Duodenal mucosa (tissue), 2 donors: ENCODE measurements around the gene DNAH1.

Experiments used
- H3K27ac ChIP-seq: one replicate; pipeline ENCODE4 v1.7.0; 2013; ENCODE audit warnings: low read depth, low read length
- H3K27me3 ChIP-seq, 2 donors: one replicate each; pipeline ENCODE4 v1.7.0; 2013; ENCODE audit warnings: low read length in 2 of 2, control low read depth in 1 of 2; ENCODE audit not compliant: insufficient read depth in 2 of 2, control insufficient read depth in 1 of 2
- H3K36me3 ChIP-seq, 2 donors: one replicate each; pipeline ENCODE4 v1.7.0; 2013; ENCODE audit warnings: low read length in 2 of 2, control low read depth in 1 of 2; ENCODE audit not compliant: insufficient read depth in 2 of 2, control insufficient read depth in 1 of 2
- H3K4me1 ChIP-seq, 2 donors: one replicate each; pipeline ENCODE4 v1.7.0; 2013; ENCODE audit warnings: low read length in 2 of 2, control low read depth in 1 of 2; ENCODE audit not compliant: insufficient read depth in 2 of 2, control insufficient read depth in 1 of 2
- H3K4me3 ChIP-seq, 2 donors: one replicate each; pipeline ENCODE4 v1.7.0; 2013; ENCODE audit warnings: low read length in 2 of 2, low read depth in 1 of 2
- H3K9ac ChIP-seq, 2 donors: one replicate each; pipeline ENCODE4 v1.7.0; 2013; ENCODE audit warnings: low read length in 2 of 2, low read depth in 1 of 2
- H3K9me3 ChIP-seq, 2 donors: one replicate each; pipeline ENCODE4 v1.7.0; 2013; ENCODE audit warnings: low read length in 2 of 2, control low read depth in 1 of 2; ENCODE audit not compliant: control insufficient read depth in 1 of 2

DNAH1 gene

GRCh38 chr3:52310861-52311575 lies 5.1 kb upstream of the DNAH1 start:
- Histone ChIP-seq H3K4me3 (no peak overlapping the region), H3K9me3 (no peaks in the 10 kb centered on the region), H3K36me3 (peaks cover 0 to 6% of the 10 kb centered on the region in 2 donors), H3K4me1 (peaks cover 39 to 46% of the 10 kb centered on the region in 2 donors), H3K9ac (no peak overlapping the region), H3K27ac (no peak overlapping the region), H3K27me3 (no peaks in the 10 kb centered on the region)

GRCh38 chr3:52311576-52312119 lies 4.5 kb upstream of the DNAH1 start:
- Histone ChIP-seq H3K4me3 (no peak overlapping the region), H3K36me3 (peaks cover 0 to 6% of the 10 kb centered on the region in 2 donors), H3K9me3 (no peaks in the 10 kb centered on the region), H3K27ac (no peak overlapping the region), H3K4me1 (peaks cover 33 to 41% of the 10 kb centered on the region in 2 donors), H3K9ac (no peak overlapping the region), H3K27me3 (no peaks in the 10 kb centered on the region)

GRCh38 chr3:52313188-52313773 lies 2.8 kb upstream of the DNAH1 start:
- Histone ChIP-seq H3K27ac (peak overlapping the region; percentile 46), H3K27me3 (no peaks in the 10 kb centered on the region), H3K9me3 (no peaks in the 10 kb centered on the region), H3K9ac (no peak overlapping the region), H3K36me3 (peaks cover 0 to 5% of the 10 kb centered on the region in 2 donors), H3K4me3 (no peak overlapping the region), H3K4me1 (peaks cover 23 to 33% of the 10 kb centered on the region in 2 donors)

- H3K4me1 ChIP-seq, result peaks cover 20 to 28% of the 10 kb centered on the region in 2 donors
- peak overlapping the region in 1 of 2 donors; percentile 12 for H3K9ac ChIP-seq
- H3K36me3 ChIP-seq, result peaks cover 0 to 4% of the 10 kb centered on the region in 2 donors
- no peaks in the 10 kb centered on the region for H3K9me3 ChIP-seq
- no peaks in the 10 kb centered on the region for H3K27me3 ChIP-seq
- H3K27ac ChIP-seq, result peak overlapping the region; percentile 46
- no peak overlapping the region for H3K4me3 ChIP-seq
Observed at GRCh38 chr3:52313774-52314188, 2.3 kb upstream of the DNAH1 start.

GRCh38 chr3:52314489-52314888 lies 1.6 kb upstream of the DNAH1 start:
- Histone ChIP-seq H3K27me3 (no peaks in the 10 kb centered on the region), H3K9ac (no peak overlapping the region), H3K9me3 (no peaks in the 10 kb centered on the region), H3K36me3 (peaks cover 0 to 4% of the 10 kb centered on the region in 2 donors), H3K4me1 (peaks cover 17 to 27% of the 10 kb centered on the region in 2 donors), H3K27ac (no peak overlapping the region), H3K4me3 (no peak overlapping the region)

GRCh38 chr3:52315006-52315405 lies 1.1 kb upstream of the DNAH1 start:
- Histone ChIP-seq H3K4me1 (peaks cover 17 to 27% of the 10 kb centered on the region in 2 donors), H3K36me3 (peaks cover 0 to under 1% of the 10 kb centered on the region in 2 donors), H3K9ac (no peak overlapping the region), H3K9me3 (no peaks in the 10 kb centered on the region), H3K27ac (no peak overlapping the region), H3K4me3 (no peak overlapping the region), H3K27me3 (no peaks in the 10 kb centered on the region)

- Histone ChIP-seq H3K9ac (peak overlapping the region in 1 of 2 donors; percentile 49), H3K9me3 (no peaks in the 10 kb centered on the region), H3K4me3 (peak overlapping the region; percentile 44 to 65), H3K27me3 (no peaks in the 10 kb centered on the region), H3K4me1 (peaks cover 17 to 24% of the 10 kb centered on the region in 2 donors), H3K27ac (no peak overlapping the region), H3K36me3 (no peaks in the 10 kb centered on the region)
Observed at GRCh38 chr3:52317208-52318000, 1.3 kb downstream of the DNAH1 start.

GRCh38 chr3:52318186-52318816 lies 2.2 kb downstream of the DNAH1 start:
- peaks cover 14 to 20% of the 10 kb centered on the region in 2 donors for H3K4me1 ChIP-seq
- H3K27ac ChIP-seq, result no peak overlapping the region
- no peak overlapping the region for H3K4me3 ChIP-seq
- no peaks in the 10 kb centered on the region for H3K27me3 ChIP-seq
- H3K36me3 ChIP-seq, result no peaks in the 10 kb centered on the region
- H3K9me3 ChIP-seq, result no peaks in the 10 kb centered on the region
- no peak overlapping the region for H3K9ac ChIP-seq

- no peak overlapping the region for H3K4me3 ChIP-seq
- no peaks in the 10 kb centered on the region for H3K9me3 ChIP-seq
- H3K9ac ChIP-seq, result no peak overlapping the region
- H3K4me1 ChIP-seq, result peaks cover 6 to 16% of the 10 kb centered on the region in 2 donors
- H3K27ac ChIP-seq, result no peak overlapping the region
- H3K27me3 ChIP-seq, result no peaks in the 10 kb centered on the region
- no peaks in the 10 kb centered on the region for H3K36me3 ChIP-seq
Observed at GRCh38 chr3:52319921-52320595, 3.9 kb downstream of the DNAH1 start.
